Neural cell (in vitro differentiated cells): ENCODE measurements around the gene OR14I1.

ENCODE experiments used
- CTCF ChIP-seq: fragments of 450-650 bp; IDR thresholded peaks from 2 replicates; pipeline ENCODE4 v1.5.1; 2014; ENCODE audit warnings: antibody characterized with exemption, mild to moderate bottlenecking, moderate library complexity; ENCODE audit not compliant: poor library complexity, severe bottlenecking
- EZH2 ChIP-seq: fragments of 200-600, 300-800 bp; shearing (Covaris generic), sonication (generic); IDR thresholded peaks from 2 replicates; pipeline ENCODE4 v1.6.1; 2014; ENCODE audit warnings: antibody characterized with exemption, low read length, borderline replicate concordance, mild to moderate bottlenecking; ENCODE audit not compliant: insufficient read depth, poor library complexity, severe bottlenecking
- MXI1 ChIP-seq: fragments of 450-650 bp; conservative IDR thresholded peaks from 2 replicates; pipeline ENCODE4 v1.6.1; 2014; ENCODE audit warnings: antibody characterized with exemption, mild to moderate bottlenecking; ENCODE audit not compliant: poor library complexity, severe bottlenecking
- POLR2AphosphoS5 ChIP-seq: IDR thresholded peaks from 2 replicates; pipeline ENCODE4 v1.6.1; 2012
- RAD21 ChIP-seq: fragments of 450-650 bp; conservative IDR thresholded peaks from 2 replicates; pipeline ENCODE4 v1.6.1; 2014; ENCODE audit warnings: antibody characterized with exemption, mild to moderate bottlenecking, moderate library complexity
- REST ChIP-seq: IDR thresholded peaks from 2 replicates; pipeline ENCODE4 v1.6.1; 2012; ENCODE audit warnings: borderline replicate concordance
- SMC3 ChIP-seq: fragments of 450-650 bp; conservative IDR thresholded peaks from 2 replicates; pipeline ENCODE4 v1.6.1; 2014; ENCODE audit warnings: antibody characterized with exemption, mild to moderate bottlenecking, moderate library complexity; ENCODE audit not compliant: poor library complexity

DNA sequence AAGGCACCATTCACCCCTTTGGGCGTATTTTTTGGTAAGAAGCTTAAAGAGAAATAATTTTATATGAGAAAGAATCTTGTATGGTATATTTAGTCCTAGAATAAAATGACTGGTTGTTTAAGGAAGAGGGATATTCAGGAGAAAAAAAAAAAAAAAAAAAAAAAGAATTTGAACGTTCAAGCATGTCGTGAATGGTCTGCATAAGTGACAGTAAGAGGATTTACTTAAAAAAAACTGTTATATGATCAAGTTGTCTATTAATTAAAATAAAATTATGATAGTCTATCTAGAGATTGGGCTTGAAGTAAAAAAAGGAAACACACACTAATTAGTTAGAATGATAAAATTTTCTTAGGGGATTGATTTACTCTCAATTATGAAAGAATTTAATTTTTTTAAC is 11.7 kb upstream of the OR14I1 start:
- TF ChIP-seq EZH2, result no peak
- TF ChIP-seq CTCF, result no peak
- TF ChIP-seq RAD21, result no peak
- TF ChIP-seq POLR2AphosphoS5, result no peak
- no peak for TF ChIP-seq REST
- TF ChIP-seq MXI1, result no peak
- TF ChIP-seq SMC3, result no peak
